PC-9 (cell line): ENCODE results near the gene RPS6KA5.

Experiments used
- EZH2 ChIP-seq: fragments of 200-600 bp; sonication (generic); IDR thresholded peaks from 2 replicates; pipeline ENCODE4 v1.8.0; 2017; ENCODE audit warnings: antibody characterized with exemption, low read depth
- TF ChIP-seq, protein P1 (sequence below): fragments of 200-600 bp; sonication (generic); conservative IDR thresholded peaks from 2 replicates; pipeline ENCODE4 v1.6.1; 2017; ENCODE audit warnings: mixed run types, antibody characterized with exemption, mild to moderate bottlenecking, moderate library complexity

GRCh38 chr14:91027561-91027960 is 32.9 kb downstream of the RPS6KA5 start:
- TF ChIP-seq, protein P1, sequence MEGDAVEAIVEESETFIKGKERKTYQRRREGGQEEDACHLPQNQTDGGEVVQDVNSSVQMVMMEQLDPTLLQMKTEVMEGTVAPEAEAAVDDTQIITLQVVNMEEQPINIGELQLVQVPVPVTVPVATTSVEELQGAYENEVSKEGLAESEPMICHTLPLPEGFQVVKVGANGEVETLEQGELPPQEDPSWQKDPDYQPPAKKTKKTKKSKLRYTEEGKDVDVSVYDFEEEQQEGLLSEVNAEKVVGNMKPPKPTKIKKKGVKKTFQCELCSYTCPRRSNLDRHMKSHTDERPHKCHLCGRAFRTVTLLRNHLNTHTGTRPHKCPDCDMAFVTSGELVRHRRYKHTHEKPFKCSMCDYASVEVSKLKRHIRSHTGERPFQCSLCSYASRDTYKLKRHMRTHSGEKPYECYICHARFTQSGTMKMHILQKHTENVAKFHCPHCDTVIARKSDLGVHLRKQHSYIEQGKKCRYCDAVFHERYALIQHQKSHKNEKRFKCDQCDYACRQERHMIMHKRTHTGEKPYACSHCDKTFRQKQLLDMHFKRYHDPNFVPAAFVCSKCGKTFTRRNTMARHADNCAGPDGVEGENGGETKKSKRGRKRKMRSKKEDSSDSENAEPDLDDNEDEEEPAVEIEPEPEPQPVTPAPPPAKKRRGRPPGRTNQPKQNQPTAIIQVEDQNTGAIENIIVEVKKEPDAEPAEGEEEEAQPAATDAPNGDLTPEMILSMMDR, result no peak
- no peak for TF ChIP-seq EZH2
